Measurements from ENCODE around the gene NRP2.

DNA sequence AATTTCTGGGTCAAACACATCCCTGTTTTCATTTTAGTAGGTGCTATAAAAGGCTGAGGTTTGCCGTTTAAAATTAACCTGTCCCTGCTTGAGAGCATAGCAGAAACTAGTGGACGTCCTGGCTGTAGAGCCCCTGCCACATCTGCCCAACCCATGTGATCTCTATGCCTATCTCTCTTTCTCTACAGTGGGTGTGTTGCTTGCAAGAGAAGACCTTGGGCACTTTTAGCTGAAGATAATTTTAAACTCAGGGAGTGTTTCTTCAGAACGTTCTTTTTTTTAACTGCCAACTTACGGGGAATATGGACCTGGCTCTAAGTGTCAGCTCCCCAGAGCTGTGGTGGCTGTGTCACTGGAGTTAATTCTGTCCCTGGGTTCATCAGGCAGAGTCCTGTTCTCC is 100.6 kb downstream of the NRP2 start:
- no peak for TF ChIP-seq FOXM1 (CRISPR knock-in tag; IDR thresholded peaks at IDR 0.05)
- no peak for TF ChIP-seq MTA1 (CRISPR knock-in tag; IDR thresholded peaks at IDR 0.05; ENCODE audit: borderline replicate concordance)
- TF ChIP-seq POLR2AphosphoS5 (IDR thresholded peaks at IDR 0.05; ENCODE audit: low read depth, low read length) = no peak
